Gastroesophageal sphincter (tissue), 4 donors: ENCODE measurements around the gene MMP24. TPM values are rescaled to one million over a fixed set of nuclear protein-coding genes. Genes with fewer than 3 reads are reported as not detected.

Experiments used
- ATAC-seq: fragments of 150-250 bp; one replicate; pipeline ENCODE4 v1.9.1; 2016; ENCODE audit warnings: mild to moderate bottlenecking, moderate library complexity
- H3K27ac ChIP-seq, 4 donors: fragments of 200-600 bp; sonication (generic) in 3 of 4; 1 replicate in 3 of 4; 2 replicates in 1 of 4; pipeline ENCODE4 v1.5.1; 2016 to 2019
- H3K27me3 ChIP-seq: fragments of 200-600 bp; sonication (generic); one replicate; pipeline ENCODE4 v1.5.1; 2019
- H3K36me3 ChIP-seq, 2 donors: fragments of 200-600 bp; sonication (generic); one replicate each; pipeline ENCODE4 v1.5.1; 2019; ENCODE audit warnings: control low read depth in 1 of 2
- H3K4me1 ChIP-seq, 3 donors: fragments of 200-600 bp; sonication (generic); 1 replicate in 2 of 3; 2 replicates in 1 of 3; pipeline ENCODE4 v1.5.1; 2016 to 2019; ENCODE audit warnings: control low read depth in 2 of 3
- H3K4me3 ChIP-seq, 2 donors: fragments of 200-600 bp; sonication (generic); one replicate each; pipeline ENCODE4 v1.5.1; 2019; ENCODE audit warnings: mild to moderate bottlenecking in 1 of 2, moderate library complexity in 1 of 2
- H3K9me3 ChIP-seq, 3 donors: fragments of 200-600 bp; sonication (generic); one replicate each; pipeline ENCODE4 v1.5.1; 2017 to 2019; ENCODE audit warnings: control low read depth in 2 of 3
- EP300 ChIP-seq: sonication (generic); formaldehyde crosslinking; IDR thresholded peaks from one replicate; pipeline ENCODE4 v1.6.1; 2017; ENCODE audit warnings: antibody characterized with exemption, mild to moderate bottlenecking
- POLR2A ChIP-seq, 2 donors: fragments of 450-650 bp; IDR thresholded peaks; one replicate each; pipeline ENCODE4 v1.6.1; 2017; ENCODE audit warnings: antibody characterized with exemption in 2 of 2, mild to moderate bottlenecking in 2 of 2, moderate library complexity in 1 of 2
- POLR2AphosphoS5 ChIP-seq: sonication (generic); formaldehyde crosslinking; IDR thresholded peaks from one replicate; pipeline ENCODE4 v1.6.1; 2017; ENCODE audit warnings: antibody characterized with exemption
- WGBS, 2 donors: methylation state at CpG; one replicate each; pipeline ENCODE4 v1.1.5; 2018; ENCODE audit warnings: low coverage in 1 of 2; 5-methylcytosine and 5-hydroxymethylcytosine counted together
- small RNA-seq, 4 donors: library from RNA; depleted of rRNA; stranded (forward); fragments of <200 nt; gene quantifications; one replicate each; pipeline ENCODE3, GENCODE V24; 2016
- total RNA-seq, 4 donors: library from RNA; depleted of rRNA; stranded (reverse); fragments of >200 nt; gene quantifications; one replicate each; pipeline ENCODE4 v1.1.0, GENCODE V29; 2016
- TF ChIP-seq, protein P1 (sequence below), 4 experiments: fragments of 200-600 bp in 2 of 4; fragments of 450-650 bp in 2 of 4; sonication (generic) in 1 of 4; IDR thresholded peaks; one replicate each; pipeline ENCODE4 v1.5.1; 2017 to 2019; ENCODE audit warnings: antibody characterized with exemption in 4 of 4, mild to moderate bottlenecking in 2 of 4, moderate library complexity in 2 of 4

The MMP24 gene
- total RNA-seq, 4 donors from 2014 or later: 0.47 to 3.4 (median 1.8) TPM

DNA sequence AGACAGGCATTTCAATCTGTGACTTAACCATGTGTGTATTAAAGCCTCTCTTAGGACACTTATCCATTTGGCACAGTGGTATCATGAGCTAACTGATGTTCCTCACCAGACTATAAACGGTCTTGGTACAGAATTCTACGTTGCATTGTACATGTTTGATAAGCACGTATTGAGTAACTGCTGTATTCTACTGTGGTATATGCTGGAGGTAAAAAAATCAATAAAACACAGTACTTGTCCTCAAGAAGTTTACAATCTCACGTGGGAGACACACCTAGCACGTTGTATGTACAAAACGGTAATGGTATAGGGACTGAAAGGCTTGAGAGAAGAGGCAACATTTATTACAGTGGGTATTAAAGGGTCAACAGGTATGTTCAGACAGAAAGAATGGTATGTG is 98.9 kb downstream of the MMP24 start:
- Histone ChIP-seq H3K9me3 (no peaks in the 10 kb centered on the region), H3K27me3 (no peaks in the 10 kb centered on the region), H3K27ac (no peak overlapping the region), H3K4me1 (peaks cover 0 to 12% (median 0%) of the 10 kb centered on the region in 3 donors), H3K36me3 (no peaks in the 10 kb centered on the region), H3K4me3 (no peak overlapping the region)
- no peak for ATAC-seq
- 96 to 100% methylated on average over 3 to 6 of the region's 6 CpGs for WGBS, 2 donors
- no peak for TF ChIP-seq POLR2A (IDR thresholded peaks at IDR 0.05)
- TF ChIP-seq EP300: no peak
- TF ChIP-seq, protein P1, sequence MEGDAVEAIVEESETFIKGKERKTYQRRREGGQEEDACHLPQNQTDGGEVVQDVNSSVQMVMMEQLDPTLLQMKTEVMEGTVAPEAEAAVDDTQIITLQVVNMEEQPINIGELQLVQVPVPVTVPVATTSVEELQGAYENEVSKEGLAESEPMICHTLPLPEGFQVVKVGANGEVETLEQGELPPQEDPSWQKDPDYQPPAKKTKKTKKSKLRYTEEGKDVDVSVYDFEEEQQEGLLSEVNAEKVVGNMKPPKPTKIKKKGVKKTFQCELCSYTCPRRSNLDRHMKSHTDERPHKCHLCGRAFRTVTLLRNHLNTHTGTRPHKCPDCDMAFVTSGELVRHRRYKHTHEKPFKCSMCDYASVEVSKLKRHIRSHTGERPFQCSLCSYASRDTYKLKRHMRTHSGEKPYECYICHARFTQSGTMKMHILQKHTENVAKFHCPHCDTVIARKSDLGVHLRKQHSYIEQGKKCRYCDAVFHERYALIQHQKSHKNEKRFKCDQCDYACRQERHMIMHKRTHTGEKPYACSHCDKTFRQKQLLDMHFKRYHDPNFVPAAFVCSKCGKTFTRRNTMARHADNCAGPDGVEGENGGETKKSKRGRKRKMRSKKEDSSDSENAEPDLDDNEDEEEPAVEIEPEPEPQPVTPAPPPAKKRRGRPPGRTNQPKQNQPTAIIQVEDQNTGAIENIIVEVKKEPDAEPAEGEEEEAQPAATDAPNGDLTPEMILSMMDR (IDR thresholded peaks at IDR 0.05): no peak
- no peak for TF ChIP-seq POLR2AphosphoS5

- Histone ChIP-seq H3K36me3 (no peaks in the 10 kb centered on the region), H3K27me3 (no peaks in the 10 kb centered on the region), H3K9me3 (no peaks in the 10 kb centered on the region), H3K4me1 (peaks cover 0 to 9% (median 0%) of the 10 kb centered on the region in 3 donors), H3K4me3 (no peak overlapping the region), H3K27ac (no peak overlapping the region)
- 79 to 81% methylated on average over 9 to 10 of the region's 11 CpGs for WGBS, 2 donors
- no peak for TF ChIP-seq POLR2AphosphoS5
- TF ChIP-seq POLR2A (IDR thresholded peaks at IDR 0.05): no peak
- no peak for TF ChIP-seq EP300
- TF ChIP-seq, protein P1 (IDR thresholded peaks at IDR 0.05): no peak
- ATAC-seq: no peak
Observed at GRCh38 chr20:35326021-35326739, 99.7 kb downstream of the MMP24 start.

Small RNAs within 50 kb of the gene (small RNA-seq; reads per million reads assigned to genes)
- gene MT1P3: 0 reads per million in 4 donors
- 0 reads per million in 4 donors for gene RNA5SP483

Other genes starting within 250 kb of the MMP24 start
- gene TRPC4AP, start 133.9 kb upstream of the MMP24 start, total RNA-seq: 10 to 100 TPM; 47.5 to 57.1 (median 52.4) TPM
- 10 to 100 TPM; 11.2 to 18.9 (median 13.5) TPM for gene EDEM2, start 79.4 kb upstream of the MMP24 start, total RNA-seq
- 10 to 100 TPM; 11.7 to 59.4 (median 35.9) TPM for gene PROCR, start 54.6 kb upstream of the MMP24 start, total RNA-seq
- 10 to 100 TPM; 19.6 to 47.2 (median 26.9) TPM for gene MMP24OS, start 51.4 kb downstream of the MMP24 start, total RNA-seq
- gene EIF6, start 58.1 kb downstream of the MMP24 start, total RNA-seq: 10 to 100 TPM; 66.0 to 92.4 (median 80.8) TPM
- gene FAM83C, start 65.7 kb downstream of the MMP24 start, total RNA-seq: 1 to 10 TPM in 1 of 4 donors, not detected in 3; 1.4 TPM
- gene UQCC1, start 185.3 kb downstream of the MMP24 start, total RNA-seq: 10 to 100 TPM; 19.9 to 56.2 (median 31.1) TPM
- gene GDF5, start 211.5 kb downstream of the MMP24 start, total RNA-seq: 1 to 10 TPM in 2 of 4 donors, under 1 TPM in 1, not detected in 1; 0.67 to 2.3 (median 1.1) TPM
- 10 to 100 TPM; 22.6 to 37.9 (median 30.9) TPM for gene CEP250, start 228.9 kb downstream of the MMP24 start, total RNA-seq